ENCODE data around the gene AUTS2.

The AUTS2 gene

GRCh38 chr7:70047891-70048448 is 449.7 kb downstream of the AUTS2 start:
- no peak for TF ChIP-seq CTCF (IDR thresholded peaks at IDR 0.05)

- TF ChIP-seq CTCF (IDR thresholded peaks at IDR 0.05) = no peak
Measured at GRCh38 chr7:70051726-70052125, 453.5 kb downstream of the AUTS2 start.

- no peak for TF ChIP-seq CTCF (IDR thresholded peaks at IDR 0.05)
Measured at GRCh38 chr7:70052691-70053090, 454.4 kb downstream of the AUTS2 start.

- no peak for TF ChIP-seq CTCF (IDR thresholded peaks at IDR 0.05)
Measured at GRCh38 chr7:70053421-70053820, 455.1 kb downstream of the AUTS2 start.

- TF ChIP-seq CTCF (IDR thresholded peaks at IDR 0.05) = no peak
Measured at GRCh38 chr7:70053989-70054388, 455.7 kb downstream of the AUTS2 start.

- TF ChIP-seq CTCF (IDR thresholded peaks at IDR 0.05) = no peak
Measured at GRCh38 chr7:70056363-70056762, 458.1 kb downstream of the AUTS2 start.

GRCh38 chr7:70060298-70061068 is 462.2 kb downstream of the AUTS2 start:
- no peak for TF ChIP-seq CTCF (IDR thresholded peaks at IDR 0.05)

Measured in LNCAP (cell line).